OCI-LY7 (cell line): Measurements from ENCODE around the gene ERGIC1.

Experiments used
- EZH2phosphoT487 ChIP-seq: fragments of 200-600 bp; sonication (generic); IDR thresholded peaks from 2 replicates; pipeline ENCODE4 v1.6.1; 2018; ENCODE audit warnings: low read depth, borderline replicate concordance, mild to moderate bottlenecking, mixed run types, antibody characterized with exemption, low read length, moderate library complexity, mixed read lengths
- TF ChIP-seq, protein P1 (sequence below): fragments of 200-600 bp; sonication (generic); conservative IDR thresholded peaks from 2 replicates; pipeline ENCODE4 v1.5.1; 2014; ENCODE audit warnings: mild to moderate bottlenecking, antibody characterized with exemption, low read length, moderate library complexity, mixed read lengths

DNA sequence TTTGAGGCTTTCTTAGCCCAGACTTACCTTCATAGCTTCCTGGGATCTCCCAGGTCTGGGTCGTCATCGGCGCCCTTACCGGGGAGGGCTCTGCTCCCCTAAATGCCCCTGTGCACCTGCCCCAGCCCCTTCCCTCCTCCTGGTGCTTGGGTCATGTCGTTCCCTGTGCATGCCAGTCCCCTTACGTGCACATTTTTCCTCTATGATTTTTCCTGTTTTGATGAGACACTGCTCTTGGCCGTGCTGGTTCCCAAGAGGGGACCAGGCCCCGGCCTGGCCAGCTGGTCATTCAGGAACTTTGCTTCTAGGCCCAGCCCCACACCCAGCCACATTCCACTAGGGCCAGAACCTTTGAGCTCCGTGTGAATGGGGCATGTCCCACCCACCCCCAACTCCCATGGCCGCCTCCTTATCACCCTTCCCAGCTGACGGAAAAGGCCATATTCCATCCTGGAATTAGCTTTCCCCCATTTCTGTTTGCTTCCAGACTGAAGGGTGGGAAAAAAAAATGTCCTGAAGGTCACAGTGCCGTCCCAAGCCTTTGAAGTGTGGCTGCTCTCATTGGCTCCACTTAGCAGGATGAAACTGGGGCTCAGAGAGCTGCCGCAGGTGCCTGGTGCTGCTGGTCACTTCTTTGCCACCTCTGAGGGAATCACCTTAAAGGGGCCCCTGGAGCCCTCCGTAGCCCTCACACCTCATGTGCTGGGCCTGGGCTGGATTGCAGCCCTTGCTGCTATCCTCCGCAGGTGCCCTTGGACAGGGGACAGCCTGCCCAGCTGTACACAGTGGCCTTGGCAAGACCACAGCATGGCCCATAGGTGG lies 25.1 kb downstream of the ERGIC1 start:
- TF ChIP-seq, protein P1, sequence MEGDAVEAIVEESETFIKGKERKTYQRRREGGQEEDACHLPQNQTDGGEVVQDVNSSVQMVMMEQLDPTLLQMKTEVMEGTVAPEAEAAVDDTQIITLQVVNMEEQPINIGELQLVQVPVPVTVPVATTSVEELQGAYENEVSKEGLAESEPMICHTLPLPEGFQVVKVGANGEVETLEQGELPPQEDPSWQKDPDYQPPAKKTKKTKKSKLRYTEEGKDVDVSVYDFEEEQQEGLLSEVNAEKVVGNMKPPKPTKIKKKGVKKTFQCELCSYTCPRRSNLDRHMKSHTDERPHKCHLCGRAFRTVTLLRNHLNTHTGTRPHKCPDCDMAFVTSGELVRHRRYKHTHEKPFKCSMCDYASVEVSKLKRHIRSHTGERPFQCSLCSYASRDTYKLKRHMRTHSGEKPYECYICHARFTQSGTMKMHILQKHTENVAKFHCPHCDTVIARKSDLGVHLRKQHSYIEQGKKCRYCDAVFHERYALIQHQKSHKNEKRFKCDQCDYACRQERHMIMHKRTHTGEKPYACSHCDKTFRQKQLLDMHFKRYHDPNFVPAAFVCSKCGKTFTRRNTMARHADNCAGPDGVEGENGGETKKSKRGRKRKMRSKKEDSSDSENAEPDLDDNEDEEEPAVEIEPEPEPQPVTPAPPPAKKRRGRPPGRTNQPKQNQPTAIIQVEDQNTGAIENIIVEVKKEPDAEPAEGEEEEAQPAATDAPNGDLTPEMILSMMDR, result no peak
- no peak for TF ChIP-seq EZH2phosphoT487
